Psoas muscle (tissue), 8 donors: ENCODE measurements around the gene SRP9. TPM values are rescaled to one million over a fixed set of nuclear protein-coding genes. Genes with fewer than 3 reads are reported as not detected.

Experiments
- ATAC-seq, 4 donors: fragments of 200-7000 bp; cut with Tn5 transposase; one replicate each; pipeline ENCODE4 v1.9.1; 2020; ENCODE audit warnings: moderate library complexity in 3 of 4, mild to moderate bottlenecking in 2 of 4
- DNase-seq, 2 donors: peaks; one replicate each; pipeline ENCODE4 v3.0.0-alpha.2; 2020
- H3K27ac ChIP-seq: fragments of 200-600 bp; one replicate; pipeline ENCODE4 v1.8.0; 2022
- H3K27me3 ChIP-seq, 3 donors: fragments of 200-600 bp in 1 of 3; one replicate each; pipeline versions ENCODE4 v1.6.1 to v1.8.0; 2013 to 2022; ENCODE audit warnings: low read length in 2 of 3, mild to moderate bottlenecking in 2 of 3, moderate library complexity in 1 of 3; ENCODE audit not compliant: insufficient read depth in 3 of 3
- H3K36me3 ChIP-seq, 2 donors: fragments of 200-600 bp in 1 of 2; one replicate each; pipeline versions ENCODE4 v1.6.1 to v1.8.0; 2013 to 2022; ENCODE audit warnings: low read depth in 1 of 2, mild to moderate bottlenecking in 1 of 2, moderate library complexity in 1 of 2; ENCODE audit not compliant: insufficient read depth in 1 of 2
- H3K4me1 ChIP-seq: fragments of 200-600 bp; one replicate; pipeline ENCODE4 v1.8.0; 2022
- H3K4me3 ChIP-seq: fragments of 200-600 bp; one replicate; pipeline ENCODE4 v1.8.0; 2022; ENCODE audit warnings: mild to moderate bottlenecking
- H3K9me3 ChIP-seq: fragments of 200-600 bp; one replicate; pipeline ENCODE4 v1.8.0; 2022
- CTCF ChIP-seq: fragments of 200-600 bp; IDR thresholded peaks from one replicate; pipeline ENCODE4 v1.8.0; 2022; ENCODE audit warnings: antibody characterized with exemption
- WGBS, 3 donors: extraction: QIAGEN DNeasy Blood & Tissue Kit; methylation state at CpG; one replicate each; pipeline versions ENCODE4 v1.1.6 to v1.1.7; 2013; 5-methylcytosine and 5-hydroxymethylcytosine counted together
- intact Hi-C, 2 donors: fragments of 100-400 bp; cut with DNase I; formaldehyde crosslinking; loops; one replicate each; pipeline versions ENCODE4 v1.11.0 to v1.14.2; 2022
- polyA plus RNA-seq, 3 donors: library from polyadenylated mRNA; stranded (reverse); fragments of 200-250 nt; gene quantifications; one replicate each; pipeline ENCODE4 v1.2.3, GENCODE V29; 2013
- total RNA-seq, 4 donors: library from RNA; stranded (reverse); fragmentation: NEBNext Ultra II Directional in 2 of 4; extraction: Animal tissue kit (Norgen Biotek cat#: 25700) in 2 of 4; gene quantifications; one replicate each; pipeline versions ENCODE4 v1.2.1 to v1.2.4, GENCODE V29; 2021 to 2023
- donor health status: healthy with polysubstance abuse.
- donor health status: DM: no; HTN: no; CAD: no; lungs with moderate emphysema.
- donor health status: Bipolar disorder and iron deficiency.
- donor health status: healthy.
- donor health status: DM: yes; HTN: yes; CAD: no.
- donor health status: DM: no; HTN: no; CAD: no.
- donor health status: DM: no; HTN: no; CAD: no.
- donor health status: DM: yes; HTN: yes; CAD: no.

SRP9 gene
- total and polyA plus RNA-seq, 7 donors: 137 to 216 (median 143) TPM

GRCh38 chr1:225750875-225751824, 26.5 kb upstream of the SRP9 start:
- WGBS, 3 donors: 44 to 67% (median 52%) methylated on average over 11 of the region's 11 CpGs
- no peak for ATAC-seq
- Histone ChIP-seq H3K4me3 (no peak overlapping the region), H3K36me3 (no peaks in the 10 kb centered on the region), H3K9me3 (no peaks in the 10 kb centered on the region), H3K27ac (no peak overlapping the region), H3K4me1 (peaks cover 28% of the 10 kb centered on the region), H3K27me3 (no peaks in the 10 kb centered on the region)
- TF ChIP-seq CTCF: no peak
- DNase-seq: no peak
- intact Hi-C loops: no loop called here

GRCh38 chr1:225752245-225752644, 25.4 kb upstream of the SRP9 start:
- intact Hi-C loops: no loop called here
- Histone ChIP-seq H3K9me3 (no peaks in the 10 kb centered on the region), H3K27me3 (no peaks in the 10 kb centered on the region), H3K4me3 (no peak overlapping the region), H3K4me1 (peaks cover 20% of the 10 kb centered on the region), H3K36me3 (no peaks in the 10 kb centered on the region), H3K27ac (no peak overlapping the region)
- 94 to 100% (median 98%) methylated on average over 1 of the region's 1 CpG for WGBS, 3 donors
- DNase-seq (no peak), ATAC-seq (no peak)
- TF ChIP-seq CTCF: no peak

- WGBS, 3 donors: 66 to 73% (median 71%) methylated on average over 10 of the region's 10 CpGs
- H3K9me3 ChIP-seq: no peaks in the 10 kb centered on the region
- ATAC-seq: peak; percentile 80 to 88 (median 81)
- intact Hi-C loops: no loop called here
- H3K4me3 ChIP-seq: no peak overlapping the region
- peak overlapping the region; percentile 65 for H3K27ac ChIP-seq
- H3K4me1 ChIP-seq: peaks cover 15% of the 10 kb centered on the region
- no peak for TF ChIP-seq CTCF
- no peaks in the 10 kb centered on the region for H3K36me3 ChIP-seq
- DNase-seq: no peak
- H3K27me3 ChIP-seq: no peaks in the 10 kb centered on the region
Observed at GRCh38 chr1:225754940-225755641, 22.5 kb upstream of the SRP9 start.

GRCh38 chr1:225755671-225756319, 21.8 kb upstream of the SRP9 start:
- DNase-seq: no peak
- 49 to 60% (median 57%) methylated on average over 9 of the region's 9 CpGs for WGBS, 3 donors
- Histone ChIP-seq H3K27me3 (no peaks in the 10 kb centered on the region), H3K36me3 (no peaks in the 10 kb centered on the region), H3K4me3 (no peak overlapping the region), H3K9me3 (no peaks in the 10 kb centered on the region), H3K4me1 (peaks cover 11% of the 10 kb centered on the region), H3K27ac (peak overlapping the region; percentile 65)
- intact Hi-C loops: no loop called here
- peak in 2 of 4 donors; percentile 2 to 13 for ATAC-seq
- TF ChIP-seq CTCF: no peak
